T-helper 9 cell (primary cell): ENCODE data around the gene IGSF1.

Experiments
- DNase-seq: peaks from one replicate; pipeline ENCODE4 v3.0.0-alpha.2; 2020
- total RNA-seq, 2 donors: gene quantifications; one replicate each; lab custom pipeline; 2026; lab: John Stamatoyannopoulos, UW

The IGSF1 gene, protein sequence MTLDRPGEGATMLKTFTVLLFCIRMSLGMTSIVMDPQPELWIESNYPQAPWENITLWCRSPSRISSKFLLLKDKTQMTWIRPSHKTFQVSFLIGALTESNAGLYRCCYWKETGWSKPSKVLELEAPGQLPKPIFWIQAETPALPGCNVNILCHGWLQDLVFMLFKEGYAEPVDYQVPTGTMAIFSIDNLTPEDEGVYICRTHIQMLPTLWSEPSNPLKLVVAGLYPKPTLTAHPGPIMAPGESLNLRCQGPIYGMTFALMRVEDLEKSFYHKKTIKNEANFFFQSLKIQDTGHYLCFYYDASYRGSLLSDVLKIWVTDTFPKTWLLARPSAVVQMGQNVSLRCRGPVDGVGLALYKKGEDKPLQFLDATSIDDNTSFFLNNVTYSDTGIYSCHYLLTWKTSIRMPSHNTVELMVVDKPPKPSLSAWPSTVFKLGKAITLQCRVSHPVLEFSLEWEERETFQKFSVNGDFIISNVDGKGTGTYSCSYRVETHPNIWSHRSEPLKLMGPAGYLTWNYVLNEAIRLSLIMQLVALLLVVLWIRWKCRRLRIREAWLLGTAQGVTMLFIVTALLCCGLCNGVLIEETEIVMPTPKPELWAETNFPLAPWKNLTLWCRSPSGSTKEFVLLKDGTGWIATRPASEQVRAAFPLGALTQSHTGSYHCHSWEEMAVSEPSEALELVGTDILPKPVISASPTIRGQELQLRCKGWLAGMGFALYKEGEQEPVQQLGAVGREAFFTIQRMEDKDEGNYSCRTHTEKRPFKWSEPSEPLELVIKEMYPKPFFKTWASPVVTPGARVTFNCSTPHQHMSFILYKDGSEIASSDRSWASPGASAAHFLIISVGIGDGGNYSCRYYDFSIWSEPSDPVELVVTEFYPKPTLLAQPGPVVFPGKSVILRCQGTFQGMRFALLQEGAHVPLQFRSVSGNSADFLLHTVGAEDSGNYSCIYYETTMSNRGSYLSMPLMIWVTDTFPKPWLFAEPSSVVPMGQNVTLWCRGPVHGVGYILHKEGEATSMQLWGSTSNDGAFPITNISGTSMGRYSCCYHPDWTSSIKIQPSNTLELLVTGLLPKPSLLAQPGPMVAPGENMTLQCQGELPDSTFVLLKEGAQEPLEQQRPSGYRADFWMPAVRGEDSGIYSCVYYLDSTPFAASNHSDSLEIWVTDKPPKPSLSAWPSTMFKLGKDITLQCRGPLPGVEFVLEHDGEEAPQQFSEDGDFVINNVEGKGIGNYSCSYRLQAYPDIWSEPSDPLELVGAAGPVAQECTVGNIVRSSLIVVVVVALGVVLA (N-terminal part only)
- total RNA-seq = 0 reads per million in 2 donors

DNA sequence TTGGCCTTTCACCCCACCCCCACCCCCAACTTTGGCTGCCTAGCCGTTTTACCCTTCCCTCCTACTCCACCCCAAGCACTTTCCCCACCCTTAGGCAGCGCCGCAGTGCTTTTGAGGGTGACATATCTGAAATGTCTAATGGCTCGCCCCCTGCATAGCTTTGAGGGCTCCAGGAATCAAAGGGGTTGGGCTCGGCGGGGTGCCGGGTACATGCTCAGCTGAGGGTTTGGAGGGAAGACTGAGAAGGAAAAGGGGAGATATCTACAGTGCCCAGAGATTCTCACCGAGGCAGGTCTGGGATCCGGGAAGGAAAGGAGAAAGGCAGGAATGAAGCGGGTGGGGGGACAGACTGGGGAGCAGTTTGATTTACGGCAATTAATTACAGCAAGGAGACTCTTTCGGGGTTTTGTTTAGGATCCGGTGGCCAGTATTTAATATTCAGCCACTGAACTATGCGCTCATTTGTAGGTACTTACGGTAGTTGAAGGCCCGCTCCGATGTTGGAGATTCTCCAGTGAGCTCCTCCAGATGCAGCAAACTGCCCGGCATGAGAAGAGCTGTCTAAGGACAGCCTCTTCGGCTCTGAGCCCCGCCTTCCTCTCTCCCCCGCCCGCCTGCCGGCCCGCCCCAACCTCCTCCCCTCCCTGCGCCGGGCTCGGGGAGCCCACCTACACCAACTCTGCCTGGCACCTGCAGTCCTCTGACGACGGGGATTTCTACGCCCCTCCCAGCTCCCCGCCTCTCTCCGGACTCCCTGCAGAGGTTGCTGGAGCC, at the start of gene IGSF1:
IGSF1 (minus strand) TSS at position 569 of the 774 bp plus-strand sequence. CDS start 2,632 bp downstream, outside the sequence.
- DNase-seq = no peak

DNA sequence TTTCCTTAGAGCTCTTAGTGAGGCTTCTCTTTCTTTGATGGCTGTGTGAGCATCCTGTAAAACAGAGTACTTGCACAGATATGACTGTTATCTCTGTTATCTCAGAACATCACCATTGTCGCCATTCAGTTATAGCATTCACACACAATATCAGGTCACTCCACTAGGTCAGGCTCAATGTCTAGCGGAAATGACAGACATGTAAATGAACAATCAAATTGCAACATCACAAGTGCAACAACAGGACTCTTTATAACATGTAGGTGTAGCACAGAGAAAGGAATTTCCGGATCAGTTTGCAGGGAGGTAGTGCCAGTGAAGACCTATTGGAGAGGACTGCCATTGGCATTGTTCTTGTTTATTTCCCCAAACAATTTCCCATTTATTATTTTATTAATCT, 43.2 kb upstream of the IGSF1 start:
- DNase-seq = no peak

DNA sequence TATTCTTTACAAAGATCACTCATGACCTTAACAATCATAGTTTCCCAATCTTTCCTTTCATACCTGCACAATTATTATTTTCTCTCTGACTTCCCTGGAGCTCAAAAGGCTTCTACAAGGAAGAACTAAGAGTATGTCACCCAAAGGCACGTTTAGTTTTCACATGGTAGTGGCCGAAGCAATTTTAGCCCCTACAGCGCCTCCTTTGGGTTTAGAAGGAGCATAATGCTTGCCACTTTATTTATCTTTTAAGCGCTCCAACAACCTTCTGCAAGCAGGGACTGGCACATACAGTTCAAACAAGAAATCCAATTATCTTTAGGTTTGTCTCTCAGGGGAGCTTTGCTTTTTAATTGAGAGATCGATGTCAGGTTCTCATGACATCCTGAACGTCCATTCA, 42.0 kb upstream of the IGSF1 start:
- DNase-seq = no peak

DNA sequence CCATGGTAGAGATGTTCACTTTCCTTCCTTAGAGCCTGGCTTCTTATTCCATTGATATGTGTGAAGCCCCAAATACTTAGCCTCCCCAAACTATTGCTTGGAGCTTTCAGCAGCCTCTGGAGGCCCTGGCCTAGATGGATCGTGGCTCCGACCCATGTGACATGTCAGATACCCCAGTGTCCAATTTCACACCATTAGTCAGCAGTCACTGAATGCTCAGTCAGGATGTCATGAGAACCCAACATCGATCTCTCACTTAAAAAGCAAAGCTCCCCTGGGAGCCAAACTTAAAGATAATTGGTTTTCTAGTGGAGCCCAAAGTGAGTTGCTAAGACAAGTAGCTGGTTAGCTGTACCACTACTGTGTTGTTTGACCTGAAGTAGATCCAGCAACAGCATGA, 41.6 kb upstream of the IGSF1 start:
- DNase-seq = no peak

DNA sequence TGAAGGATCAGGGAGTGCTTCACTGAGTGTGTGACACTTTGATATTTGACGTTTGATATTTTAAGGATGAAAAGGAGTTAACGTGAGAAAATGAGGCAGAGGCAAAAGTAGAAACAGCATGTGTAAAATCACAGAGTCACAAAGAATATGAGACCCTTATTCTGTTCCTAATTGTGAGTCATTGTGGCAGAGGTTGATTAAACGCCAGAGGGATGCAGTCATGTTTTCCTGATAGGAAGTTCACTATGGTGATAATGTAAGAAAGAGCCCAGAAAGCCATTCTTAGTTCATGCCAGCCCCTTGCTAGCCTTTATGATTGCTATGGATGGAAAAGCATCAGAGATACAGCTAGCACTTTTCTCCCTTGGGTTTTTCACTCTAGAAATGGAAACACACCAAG, 33.5 kb upstream of the IGSF1 start:
- no peak for DNase-seq

DNA sequence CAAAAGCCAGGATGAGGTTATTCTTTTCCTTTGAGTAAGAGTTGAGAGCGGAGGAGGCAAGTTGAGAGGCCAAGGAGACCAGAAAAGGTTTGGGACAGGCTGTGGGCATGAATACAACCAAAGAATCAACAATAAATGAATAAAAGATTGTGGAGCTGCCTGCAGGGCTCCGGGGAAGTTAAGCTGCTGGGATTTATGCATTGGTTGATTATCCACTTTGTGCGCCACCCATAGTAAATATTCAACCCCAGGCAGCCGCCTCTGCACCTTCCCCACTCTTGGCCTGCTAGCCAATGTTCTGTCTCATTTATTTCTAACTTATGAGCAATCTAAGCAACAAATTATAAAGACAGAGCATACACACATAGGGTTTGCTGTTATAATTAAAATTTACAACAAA, 28.2 kb upstream of the IGSF1 start:
- no peak for DNase-seq

DNA sequence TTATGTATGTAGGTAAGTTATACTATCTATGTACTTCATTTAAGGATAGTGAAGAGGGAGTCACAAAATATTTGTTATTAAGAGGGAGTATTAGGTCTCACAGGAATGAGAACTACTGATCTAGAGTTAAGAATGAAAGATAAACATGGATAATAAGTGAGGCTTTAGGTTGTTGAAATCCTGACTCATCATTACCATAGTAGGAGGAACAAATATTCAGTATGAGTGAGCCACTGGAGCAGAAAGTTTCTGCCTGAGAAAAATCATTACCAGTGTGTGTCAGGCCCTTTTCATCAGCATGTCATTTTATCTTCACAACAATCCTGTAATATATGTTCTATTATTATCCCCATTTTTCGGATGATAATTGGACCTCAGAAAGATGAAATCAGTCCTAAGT, 27.2 kb upstream of the IGSF1 start:
- DNase-seq = no peak

DNA sequence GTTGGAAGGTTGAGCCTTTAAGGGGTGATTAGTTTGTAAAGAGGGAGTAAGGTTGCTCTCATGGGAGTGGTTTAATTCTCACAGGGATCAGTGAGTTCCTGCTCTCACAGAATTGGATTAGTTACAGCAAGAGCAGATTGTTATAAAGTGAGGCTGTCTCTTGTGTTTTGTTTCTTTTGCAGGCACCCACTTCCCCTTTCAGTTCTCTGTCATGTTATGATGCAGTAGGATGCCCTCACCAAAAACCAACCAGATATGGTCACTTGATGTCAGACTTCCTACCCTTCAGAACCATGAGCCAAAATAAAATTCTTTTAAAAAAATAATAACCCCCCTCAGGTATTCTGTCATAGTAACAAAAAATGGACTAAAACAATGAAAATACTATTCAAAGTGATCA, 19.9 kb upstream of the IGSF1 start:
- no peak for DNase-seq

DNA sequence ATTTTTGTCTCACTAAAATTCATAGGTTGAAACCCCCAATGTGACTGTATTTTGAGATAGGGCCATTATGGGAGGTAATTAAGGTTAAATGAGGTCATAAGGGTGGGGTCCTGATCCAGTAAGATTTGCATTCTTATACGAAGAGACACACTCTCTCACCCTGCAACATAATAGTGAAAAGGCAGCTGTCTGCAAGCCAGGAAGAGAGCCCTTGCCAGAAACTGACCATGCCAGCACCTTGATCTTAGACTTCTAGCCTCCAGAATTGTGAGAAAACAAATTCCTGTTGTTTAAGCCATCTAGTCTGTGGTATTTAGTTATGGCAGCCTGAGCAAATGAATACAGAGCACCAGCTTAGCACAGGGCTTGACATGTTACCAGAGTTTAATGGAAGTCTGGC, 17.5 kb upstream of the IGSF1 start:
- no peak for DNase-seq

DNA sequence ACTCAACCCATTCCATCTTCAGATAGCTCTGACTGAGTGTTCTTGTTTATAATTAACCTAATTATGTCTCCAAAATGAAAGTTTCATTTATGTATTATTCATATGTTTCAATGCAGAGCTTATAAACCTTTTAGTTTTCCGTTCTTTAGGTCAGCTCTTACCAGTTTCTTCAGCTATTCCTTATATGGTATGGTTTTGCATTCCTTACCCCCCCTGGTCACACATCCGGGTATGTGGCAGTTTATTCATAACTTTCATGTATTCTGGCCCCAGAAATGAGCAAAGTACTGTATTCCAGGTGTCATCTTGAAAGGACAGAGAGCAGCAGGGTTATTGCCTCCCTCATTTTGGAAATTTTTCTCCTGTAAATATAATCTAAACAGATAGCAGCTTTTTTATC, 16.8 kb upstream of the IGSF1 start:
- DNase-seq = no peak

DNA sequence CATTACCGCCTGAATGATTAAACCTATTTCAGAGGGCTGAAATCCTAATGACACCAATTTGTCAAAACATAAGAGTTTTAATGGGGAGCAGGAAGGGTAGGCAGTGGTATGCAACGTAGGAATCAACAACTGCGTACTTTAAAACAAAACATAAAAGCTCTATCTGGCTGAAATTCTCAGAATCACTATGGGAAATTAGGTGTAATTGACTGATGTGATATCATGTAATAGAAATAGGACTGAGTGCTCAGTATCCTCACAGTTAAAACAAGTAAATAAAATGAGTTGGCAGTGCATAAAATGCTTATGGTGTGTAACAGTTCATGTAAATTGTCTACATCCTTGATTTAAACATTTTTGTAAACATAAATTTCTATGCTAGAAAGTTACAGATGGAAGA, 13.6 kb upstream of the IGSF1 start:
- DNase-seq = no peak

DNA sequence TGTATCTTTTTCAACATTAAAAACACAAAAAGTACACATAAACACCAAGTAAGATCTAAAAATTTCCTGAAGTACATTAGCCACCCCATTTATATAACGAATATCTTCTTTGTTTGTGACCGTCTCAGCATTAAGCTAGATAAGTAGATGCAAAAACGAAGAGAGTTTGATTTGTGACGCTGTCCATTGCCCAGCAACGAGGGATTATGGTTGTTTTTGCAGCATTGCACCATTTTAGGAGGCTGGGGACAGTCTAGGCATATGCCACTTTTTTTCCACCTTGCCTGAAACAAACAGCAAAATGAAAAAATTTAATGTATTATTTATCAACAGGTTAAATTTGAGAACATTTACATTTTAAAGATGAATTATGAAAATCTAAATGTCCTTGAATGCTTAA, 12.0 kb upstream of the IGSF1 start:
- no peak for DNase-seq

DNA sequence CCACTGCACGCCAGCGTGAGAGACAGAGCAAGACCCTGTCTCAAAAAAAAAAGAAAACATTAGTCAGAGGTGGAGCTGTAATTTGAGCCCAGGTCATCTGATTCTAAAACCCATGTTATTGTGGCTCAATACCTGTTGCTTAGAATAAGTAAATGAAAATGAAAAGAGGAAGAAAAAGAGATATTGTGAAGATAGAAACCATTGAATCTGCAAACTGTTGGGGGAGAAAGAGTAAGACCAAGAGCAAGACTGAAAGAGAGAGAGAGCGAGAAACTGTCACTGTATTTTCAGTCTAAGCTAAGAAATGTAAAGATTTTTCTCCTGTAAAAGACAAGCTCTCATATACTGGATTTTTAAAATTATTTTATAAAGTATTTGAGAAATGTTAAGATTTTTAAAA, 9.7 kb upstream of the IGSF1 start:
- DNase-seq = no peak

DNA sequence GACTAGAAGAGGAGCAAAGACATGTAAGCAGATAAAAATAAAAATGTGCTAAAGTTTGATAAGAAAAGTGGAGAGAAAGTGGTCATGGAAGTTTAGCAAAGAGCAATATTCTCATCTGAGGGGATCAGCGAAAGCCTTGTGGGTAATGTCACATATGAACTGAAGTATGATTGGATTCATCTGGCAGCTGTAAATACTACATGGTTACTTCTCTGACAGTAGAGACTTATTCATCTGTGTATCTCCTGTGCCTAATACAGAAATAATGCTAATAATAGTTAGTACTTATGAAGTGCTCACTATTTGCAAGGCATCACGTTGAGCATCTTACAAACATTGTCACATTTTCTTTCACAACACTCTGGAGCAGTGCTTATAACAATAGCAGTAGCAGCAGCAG, 8.9 kb upstream of the IGSF1 start:
- DNase-seq = no peak

DNA sequence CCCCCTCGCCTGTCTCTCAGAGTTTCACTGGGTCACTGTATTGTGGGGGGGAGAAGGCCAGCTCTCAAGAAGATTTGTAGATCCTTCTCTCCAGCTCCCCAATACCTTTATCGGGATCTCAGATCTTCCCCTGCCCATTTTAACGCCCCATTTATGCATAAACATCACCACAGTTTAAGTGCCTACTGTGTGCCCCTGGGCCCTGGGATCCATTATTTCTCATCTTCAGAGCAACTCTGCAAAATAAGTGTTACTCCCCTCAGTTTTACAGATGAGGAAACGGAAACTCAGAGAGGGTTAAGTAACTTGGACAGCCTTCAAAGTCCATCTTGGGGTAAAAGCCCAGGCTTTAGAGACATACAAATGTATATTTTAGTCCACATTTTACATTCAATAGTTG, 421 bp upstream of the IGSF1 start:
- no peak for DNase-seq

DNA sequence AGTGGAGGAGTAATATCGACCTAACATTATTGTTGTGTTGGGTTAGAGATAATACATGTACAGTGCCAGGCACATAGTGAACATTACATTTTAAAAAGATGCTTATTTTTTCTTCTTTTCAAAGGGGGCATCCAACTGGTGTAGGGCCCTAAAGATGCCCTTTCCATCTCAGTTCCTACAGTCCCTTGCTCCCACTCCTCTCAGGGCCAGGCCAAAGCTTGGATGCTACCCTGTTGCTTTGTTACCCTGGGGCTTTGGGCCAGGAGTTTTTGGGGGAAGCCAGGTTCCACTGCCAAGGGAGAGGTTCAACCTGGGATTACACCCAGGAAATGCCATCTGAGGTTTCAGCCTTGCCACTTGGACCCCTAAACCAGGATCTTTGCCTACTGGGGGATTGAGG, 918 bp downstream of the IGSF1 start:
- DNase-seq = no peak

DNA sequence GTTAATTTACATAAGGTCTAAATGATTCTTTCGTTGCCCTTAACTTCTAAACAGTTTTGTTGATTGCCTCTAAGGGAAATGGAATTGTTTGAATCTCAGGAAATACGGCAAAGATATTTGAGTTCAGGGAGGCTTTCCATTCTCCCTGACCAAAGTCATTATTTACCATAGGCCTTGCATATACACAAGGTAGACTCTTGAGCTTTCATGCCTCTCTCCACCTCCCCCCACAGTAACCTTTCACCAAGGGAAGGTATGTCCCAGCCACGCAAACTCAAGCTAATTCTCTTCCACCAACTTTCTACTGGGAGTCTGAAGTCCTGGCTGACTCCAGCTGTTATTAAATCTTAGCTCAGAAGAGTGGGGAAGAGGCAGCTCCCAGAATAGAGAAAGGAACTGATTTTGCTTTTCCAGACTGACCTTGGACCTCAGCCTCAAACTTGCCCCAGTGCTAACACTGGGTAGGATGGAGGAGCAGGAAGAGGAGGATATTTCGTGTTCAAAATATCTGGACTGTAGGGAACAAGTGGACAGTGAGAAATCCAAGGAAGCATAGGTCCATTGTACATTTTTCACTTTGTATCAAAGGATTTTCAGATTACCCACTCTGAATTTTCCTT, 1.4 kb downstream of the IGSF1 start:
- no peak for DNase-seq

DNA sequence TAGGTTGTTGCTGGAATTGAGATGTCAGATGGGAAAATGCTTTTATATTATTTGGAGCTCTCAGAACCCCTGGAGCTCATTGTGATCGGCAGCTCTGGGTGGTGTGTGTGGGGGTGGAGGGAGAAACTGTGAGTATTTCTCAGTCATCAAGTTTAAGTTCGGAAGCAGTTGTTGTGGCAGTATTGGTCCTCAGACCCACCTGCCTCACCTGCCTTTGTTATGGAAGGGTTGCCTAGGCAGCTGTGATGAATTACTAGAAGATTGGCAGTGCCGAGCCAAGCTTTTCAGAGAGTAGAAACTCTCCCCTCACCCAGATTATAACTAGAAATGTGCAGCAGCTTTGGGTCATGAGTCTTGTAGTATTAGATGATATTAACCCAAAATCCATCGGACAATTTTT, 9.5 kb downstream of the IGSF1 start:
- no peak for DNase-seq

DNA sequence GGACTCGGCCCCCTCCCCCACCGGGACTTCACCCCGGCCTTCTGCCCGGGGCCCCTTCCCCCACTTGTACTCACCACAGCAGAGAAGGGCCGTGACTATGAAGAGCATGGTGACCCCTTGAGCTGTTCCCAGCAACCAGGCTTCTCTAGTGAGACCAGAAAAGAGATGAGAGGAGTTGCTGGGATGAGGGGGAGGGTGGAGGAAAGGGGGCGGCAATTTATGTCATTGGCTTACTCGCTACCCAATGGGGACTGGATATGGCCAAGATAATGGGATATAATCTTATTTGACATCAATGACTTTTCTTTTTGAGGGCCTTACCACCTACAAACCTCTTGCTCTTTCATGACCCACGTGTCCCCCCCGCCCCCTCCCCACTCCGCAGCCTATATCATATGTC, 9.9 kb downstream of the IGSF1 start:
- DNase-seq = no peak

DNA sequence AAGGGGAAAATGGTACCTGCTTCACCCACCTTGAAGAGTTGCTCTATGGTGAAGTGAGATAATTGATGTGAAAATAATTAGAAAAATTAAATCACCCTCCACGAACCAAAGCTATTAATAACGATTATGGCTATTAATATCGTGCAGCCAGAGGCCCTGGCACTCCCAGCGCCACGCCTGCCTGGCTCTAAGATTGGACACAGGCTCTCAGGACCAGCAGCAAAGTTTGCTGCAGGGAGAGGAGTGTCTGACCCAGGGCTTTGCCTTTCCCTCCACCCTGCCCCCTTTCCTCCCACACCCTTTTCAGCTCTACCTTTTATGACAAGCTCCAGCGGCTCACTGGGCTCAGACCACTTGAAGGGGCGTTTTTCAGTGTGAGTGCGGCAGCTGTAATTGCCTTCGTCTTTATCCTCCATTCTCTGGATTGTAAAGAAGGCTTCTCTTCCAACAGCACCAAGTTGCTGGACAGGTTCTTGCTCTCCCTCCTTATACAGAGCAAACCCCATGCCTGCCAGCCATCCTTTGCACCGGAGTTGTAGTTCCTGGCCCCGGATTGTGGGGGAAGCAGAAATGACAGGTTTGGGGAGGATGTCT, 11.5 kb downstream of the IGSF1 start:
- DNase-seq = no peak

DNA sequence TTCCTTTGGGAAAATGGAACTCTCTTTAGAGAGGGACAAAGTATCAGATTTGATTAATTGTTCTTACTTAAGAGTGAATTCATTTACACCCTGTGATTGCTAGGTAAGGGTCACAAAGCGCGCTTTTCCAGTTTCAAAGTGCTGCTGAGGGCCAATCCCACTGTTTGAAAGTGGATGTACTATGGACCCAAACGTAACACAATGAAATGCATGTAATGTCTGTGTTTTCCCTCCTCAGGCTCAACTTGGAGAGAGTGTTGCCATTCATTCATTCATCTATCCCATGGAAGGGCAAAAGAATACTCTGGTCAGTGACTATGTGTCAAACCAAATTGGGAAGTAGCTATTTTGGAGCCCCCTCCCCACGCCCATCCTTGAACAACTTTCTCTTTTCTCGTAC, 16.1 kb downstream of the IGSF1 start:
- no peak for DNase-seq

DNA sequence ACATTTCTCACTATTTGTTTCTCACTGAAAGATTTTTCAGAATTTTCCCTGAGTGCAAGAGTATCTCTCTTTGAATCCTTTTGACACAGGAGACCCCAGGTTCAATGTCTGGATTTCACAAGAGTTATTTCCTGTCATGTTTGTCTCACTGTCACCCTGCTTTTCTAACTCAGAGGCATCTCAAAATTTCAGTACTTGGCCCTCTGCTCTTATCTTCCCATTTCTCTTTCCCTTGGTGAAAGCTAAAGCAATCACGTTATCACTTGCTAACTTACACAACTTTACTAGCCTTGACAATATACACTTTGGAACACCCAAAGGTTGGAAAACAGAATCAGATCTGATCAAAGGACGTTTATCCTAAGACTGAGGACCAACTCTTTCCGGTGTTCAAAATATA, 17.3 kb downstream of the IGSF1 start:
- DNase-seq = no peak
